ENCODE measurements around the gene UQCC3. TPM values are rescaled to one million over a fixed set of nuclear protein-coding genes. Genes with fewer than 3 reads are reported as not detected.
"Not testable (repeated sequence)": the region's sequence is repeated elsewhere in the genome, so short reads cannot be mapped to it uniquely, and the experiment has no call there.

UQCC3 gene
- total RNA-seq, 1 donor from 2014 or later, result 6.6 TPM

GRCh38 chr11:62665599-62666258 lies 5.7 kb upstream of the UQCC3 start:
- peak; percentile 67 for DNase-seq (ENCODE audit: low spot score)

GRCh38 chr11:62666259-62666926 lies 5.1 kb upstream of the UQCC3 start:
- no peak for DNase-seq (ENCODE audit: low spot score)

- no peak for DNase-seq (ENCODE audit: low spot score)
Observed at GRCh38 chr11:62667460-62667859, 4.0 kb upstream of the UQCC3 start.

- DNase-seq (ENCODE audit: low spot score), result no peak
Observed at GRCh38 chr11:62669420-62670161, 1.9 kb upstream of the UQCC3 start.

- no peak for DNase-seq (ENCODE audit: low spot score)
Observed at GRCh38 chr11:62671236-62671607, 251 bp upstream of the UQCC3 start.

- no peak for DNase-seq (ENCODE audit: low spot score)
Observed at GRCh38 chr11:62673196-62673525, 1.7 kb downstream of the UQCC3 start.

- not testable (repeated sequence) for DNase-seq (ENCODE audit: low spot score)
Observed at GRCh38 chr11:62675415-62675814, 3.9 kb downstream of the UQCC3 start.

- DNase-seq (ENCODE audit: low spot score), result no peak
Observed at GRCh38 chr11:62676698-62677097, 5.2 kb downstream of the UQCC3 start.

GRCh38 chr11:62677156-62677555 lies 5.7 kb downstream of the UQCC3 start:
- DNase-seq (ENCODE audit: low spot score), result no peak

GRCh38 chr11:62677714-62678113 lies 6.2 kb downstream of the UQCC3 start:
- DNase-seq (ENCODE audit: low spot score), result no peak

- DNase-seq (ENCODE audit: low spot score), result no peak
Observed at GRCh38 chr11:62678433-62678769, 6.9 kb downstream of the UQCC3 start.

GRCh38 chr11:62678770-62679696 lies 7.6 kb downstream of the UQCC3 start, which contains the start of gene UBXN1:
Gene UBXN1, minus strand, starts transcription at chr11:62679073. Its CDS starts 150 bp downstream, at chr11:62678923.
- DNase-seq (ENCODE audit: low spot score), result peak; percentile 91

- no peak for DNase-seq (ENCODE audit: low spot score)
Observed at GRCh38 chr11:62680825-62681240, 9.4 kb downstream of the UQCC3 start.

- no peak for DNase-seq (ENCODE audit: low spot score)
Observed at GRCh38 chr11:62682518-62682917, 11.0 kb downstream of the UQCC3 start.

- DNase-seq (ENCODE audit: low spot score), result no peak
Observed at GRCh38 chr11:62687508-62688396, 16.3 kb downstream of the UQCC3 start.

GRCh38 chr11:62688491-62688890 lies 17.0 kb downstream of the UQCC3 start:
- DNase-seq (ENCODE audit: low spot score), result no peak

GRCh38 chr11:62689421-62690183 lies 18.1 kb downstream of the UQCC3 start, which contains the start of gene LRRN4CL:
Gene LRRN4CL, minus strand, starts transcription at chr11:62689530. Its CDS starts 1,022 bp downstream, at chr11:62688508.
- peak; percentile 85 for DNase-seq (ENCODE audit: low spot score)

GRCh38 chr11:62693624-62694023 lies 22.2 kb downstream of the UQCC3 start:
- not testable (repeated sequence) for DNase-seq (ENCODE audit: low spot score)

- peak; percentile 82 for DNase-seq (ENCODE audit: low spot score)
Observed at GRCh38 chr11:62694455-62695167, 23.1 kb downstream of the UQCC3 start.

Data from ureter (tissue), 1 donor.